T47D (cell line): ENCODE data around the gene HYKK.
A peak's percentile ranks its signal among the peaks of the same experiment; 100 is the strongest.
"Not testable (repeated sequence)": the region's sequence is repeated elsewhere in the genome, so short reads cannot be mapped to it uniquely, and the experiment has no call there.

Experiments used
- DNase-seq, 2 experiments: peaks; one replicate each; pipeline versions ENCODE4 v3.0.0 to v3.0.0-alpha.2; 2011 to 2012; ENCODE audit warnings: low read depth in 1 of 2, low spot score in 1 of 2
- JUND ChIP-seq: IDR thresholded peaks from 2 replicates; pipeline ENCODE4 v1.6.1; 2012; ENCODE audit warnings: low read depth
- in situ Hi-C: cut with HindIII; loops from 2 replicates; pipeline ENCODE4 v1.10.0; 2016; ENCODE audit warnings: low sequenced_read_pairs, low pct_unique_long_range_greater_than_20kb

The HYKK gene

GRCh38 chr15:78506971-78507830 lies at the start of gene HYKK:
Gene HYKK, plus strand, starts transcription at chr15:78507577. Its CDS starts 5,512 bp downstream, at chr15:78513089.
- in situ Hi-C loops = no loop called here
- DNase-seq = peak; percentile 98 to 99
- TF ChIP-seq JUND = no peak

DNA sequence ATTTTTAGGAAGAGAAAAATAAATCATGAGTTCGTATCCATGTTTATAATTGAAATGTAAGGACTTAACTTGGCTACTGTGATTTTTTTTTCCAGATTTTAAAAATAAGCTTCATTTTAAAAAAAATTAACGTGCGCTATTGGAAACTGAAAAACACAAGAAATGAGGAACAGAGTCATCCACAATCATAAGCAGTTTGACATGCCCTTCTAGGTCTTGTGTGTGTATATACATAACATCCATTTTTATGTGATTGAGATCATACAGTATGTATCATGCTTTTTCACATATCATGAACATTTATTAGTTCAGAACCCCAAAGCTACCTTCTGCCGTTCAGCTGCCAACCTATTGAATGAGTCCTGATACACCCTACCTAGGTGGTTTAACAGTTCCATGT lies 46.6 kb upstream of the HYKK start:
- no peak for TF ChIP-seq JUND
- in situ Hi-C loops = no loop called here
- DNase-seq = no peak

- DNase-seq = no peak
- in situ Hi-C loops = no loop called here
- TF ChIP-seq JUND = no peak
Observed at GRCh38 chr15:78461171-78461888, 46.0 kb upstream of the HYKK start.

- no peak for TF ChIP-seq JUND
- in situ Hi-C loops = no loop called here
- DNase-seq = no peak
Observed at GRCh38 chr15:78469031-78469430, 38.3 kb upstream of the HYKK start.

GRCh38 chr15:78477295-78477694 lies 30.1 kb upstream of the HYKK start:
- no peak for TF ChIP-seq JUND
- no peak for DNase-seq
- in situ Hi-C loops = no loop called here

DNA sequence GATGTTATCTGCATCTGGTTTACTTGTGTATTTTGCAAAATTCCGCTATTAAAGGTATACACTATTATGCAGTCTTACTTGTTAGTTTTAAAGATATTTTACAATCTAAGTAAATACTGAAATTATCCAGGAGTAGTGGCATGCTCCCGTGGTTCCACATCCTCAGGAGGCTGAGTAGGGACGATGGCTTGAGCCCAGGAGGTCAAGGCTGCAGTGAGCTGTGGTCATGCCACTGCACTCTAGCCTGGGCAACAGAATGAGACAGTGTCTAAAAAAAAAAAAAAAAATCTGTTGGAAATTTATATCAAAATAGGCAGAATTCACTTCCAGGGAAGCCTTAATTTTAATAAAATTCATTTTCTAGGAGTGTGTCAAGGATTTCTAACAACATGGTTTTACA lies 27.7 kb upstream of the HYKK start:
- TF ChIP-seq JUND = no peak
- DNase-seq = no peak
- in situ Hi-C loops = no loop called here

- no peak for TF ChIP-seq JUND
- in situ Hi-C loops = no loop called here
- no peak for DNase-seq
Observed at GRCh38 chr15:78481917-78482316, 25.5 kb upstream of the HYKK start.

DNA sequence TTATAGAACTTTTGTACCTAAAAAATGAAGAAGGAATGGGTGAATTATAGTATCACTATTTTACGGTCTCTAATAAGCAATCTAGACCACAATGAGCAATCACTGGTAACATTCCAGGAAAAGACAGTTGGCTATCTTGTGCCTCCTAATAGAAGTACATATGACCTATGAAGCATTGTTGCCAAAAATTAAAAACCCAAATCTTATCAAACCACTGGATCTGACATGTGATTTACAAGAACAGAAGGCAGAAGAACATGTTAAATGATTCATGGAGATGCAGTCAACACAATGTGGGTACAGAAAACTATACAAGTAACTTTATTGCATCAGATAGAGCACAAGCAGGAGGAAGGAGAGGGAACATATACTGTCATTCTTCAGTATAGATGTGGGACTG lies 14.5 kb upstream of the HYKK start:
- TF ChIP-seq JUND = no peak
- in situ Hi-C loops = no loop called here
- DNase-seq = no peak

DNA sequence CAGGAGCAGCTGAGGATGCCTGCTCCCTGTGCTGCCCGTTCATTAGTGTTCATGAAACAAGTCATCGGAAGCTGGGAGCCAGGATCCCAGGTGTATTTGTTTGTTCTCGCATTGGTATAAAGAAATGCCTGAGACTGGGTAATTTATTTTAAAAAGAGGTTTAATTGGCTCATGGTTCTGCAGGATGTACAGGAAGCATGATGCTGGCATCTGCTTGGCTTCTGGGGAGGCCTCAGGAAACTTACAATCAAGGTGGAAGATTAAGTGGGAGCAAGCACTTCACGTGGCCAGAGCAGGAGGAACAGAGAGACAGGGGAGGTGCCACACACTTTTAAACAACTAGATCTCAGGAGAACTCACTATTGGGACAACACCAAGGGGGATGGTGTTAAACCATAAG lies 5.5 kb upstream of the HYKK start:
- no peak for DNase-seq
- in situ Hi-C loops = no loop called here
- no peak for TF ChIP-seq JUND

GRCh38 chr15:78502641-78503040 lies 4.7 kb upstream of the HYKK start:
- no peak for DNase-seq
- TF ChIP-seq JUND = no peak
- in situ Hi-C loops = no loop called here

GRCh38 chr15:78507831-78508160 lies 419 bp downstream of the HYKK start:
- TF ChIP-seq JUND = no peak
- in situ Hi-C loops = no loop called here
- no peak for DNase-seq

GRCh38 chr15:78508272-78508671 lies 895 bp downstream of the HYKK start:
- TF ChIP-seq JUND = no peak
- in situ Hi-C loops = no loop called here
- peak in 1 of 2 experiments; percentile 10 for DNase-seq

GRCh38 chr15:78509726-78510312 lies 2.4 kb downstream of the HYKK start:
- TF ChIP-seq JUND = no peak
- in situ Hi-C loops = no loop called here

GRCh38 chr15:78520035-78520434 lies 12.7 kb downstream of the HYKK start:
- in situ Hi-C loops, DNase-seq: not testable (repeated sequence)

More at GRCh38 chr15:78509726-78510312, 2.4 kb downstream of the HYKK start:
- DNase-seq = no peak
